SK-N-SH (cell line): ENCODE results near the gene ACSBG1. TPM values are rescaled to one million over a fixed set of nuclear protein-coding genes. Genes with fewer than 3 reads are reported as not detected.

ENCODE experiments used
- polyA plus RNA-seq, 3 experiments: library from polyadenylated mRNA; depleted of rRNA; stranded (reverse); fragments of >200 nt; gene quantifications; 2 replicates each; pipeline ENCODE4 v1.2.3, GENCODE V29; 2012
- TF ChIP-seq, protein P1 (sequence below): fragments of 150-350 bp; IDR thresholded peaks from 2 replicates; pipeline ENCODE4 v1.6.1; 2016; ENCODE audit warnings: mild to moderate bottlenecking, low read depth, low read length

The ACSBG1 gene
- polyA plus RNA-seq, 1 of the 3 experiments (the other 2 are of a cell fraction): under 0.01 TPM

GRCh38 chr15:78120523-78120922 is 113.8 kb downstream of the ACSBG1 start (continued):
- TF ChIP-seq, protein P1, sequence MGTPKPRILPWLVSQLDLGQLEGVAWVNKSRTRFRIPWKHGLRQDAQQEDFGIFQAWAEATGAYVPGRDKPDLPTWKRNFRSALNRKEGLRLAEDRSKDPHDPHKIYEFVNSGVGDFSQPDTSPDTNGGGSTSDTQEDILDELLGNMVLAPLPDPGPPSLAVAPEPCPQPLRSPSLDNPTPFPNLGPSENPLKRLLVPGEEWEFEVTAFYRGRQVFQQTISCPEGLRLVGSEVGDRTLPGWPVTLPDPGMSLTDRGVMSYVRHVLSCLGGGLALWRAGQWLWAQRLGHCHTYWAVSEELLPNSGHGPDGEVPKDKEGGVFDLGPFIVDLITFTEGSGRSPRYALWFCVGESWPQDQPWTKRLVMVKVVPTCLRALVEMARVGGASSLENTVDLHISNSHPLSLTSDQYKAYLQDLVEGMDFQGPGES: no peak

Other genes starting within 250 kb of the ACSBG1 start
- 19.0 and 26.8 TPM in 2 replicates for gene TBC1D2B, start 156.9 kb downstream of the ACSBG1 start, polyA plus RNA-seq (2012; rRNA removed)
- not detected in 2 replicates for gene SH2D7, start 142.0 kb downstream of the ACSBG1 start, polyA plus RNA-seq (2012; rRNA removed)
- 39.6 and 40.8 TPM in 2 replicates for gene CIB2, start 103.1 kb downstream of the ACSBG1 start, polyA plus RNA-seq (2012; rRNA removed)
- gene IDH3A, start 85.2 kb downstream of the ACSBG1 start, polyA plus RNA-seq (2012; rRNA removed): 33.2 and 34.0 TPM in 2 replicates
- gene DNAJA4, start 30.0 kb upstream of the ACSBG1 start, polyA plus RNA-seq (2012; rRNA removed): 0.02 and 0.03 TPM in 2 replicates
- gene SKIC8, start 65.0 kb upstream of the ACSBG1 start, polyA plus RNA-seq (2012; rRNA removed): 78.8 and 124 TPM in 2 replicates
- 1.0 and 1.6 TPM in 2 replicates for gene CRABP1, start 105.8 kb upstream of the ACSBG1 start, polyA plus RNA-seq (2012; rRNA removed)
- 9.5 and 13.7 TPM in 2 replicates for gene IREB2, start 203.7 kb upstream of the ACSBG1 start, polyA plus RNA-seq (2012; rRNA removed)